Osteocyte (in vitro differentiated cells): Measurements from ENCODE around the gene OTX2. TPM values are rescaled to one million over a fixed set of nuclear protein-coding genes. Genes with fewer than 3 reads are reported as not detected.

Experiments
- DNase-seq: peaks from one replicate; pipeline ENCODE4 v3.0.0; 2021; ENCODE audit warnings: mixed read lengths; ENCODE audit not compliant: unreplicated experiment; ENCODE audit errors: extremely low spot score
- H3K27ac Mint-ChIP-seq: one replicate; pipeline ENCODE4 v1.8.0; 2021; ENCODE audit warnings: mild to moderate bottlenecking, mixed read lengths; ENCODE audit not compliant: unreplicated experiment
- H3K27me3 Mint-ChIP-seq: one replicate; pipeline ENCODE4 v1.8.0; 2021; ENCODE audit warnings: mixed read lengths; ENCODE audit not compliant: unreplicated experiment
- H3K36me3 Mint-ChIP-seq: one replicate; pipeline ENCODE4 v1.8.0; 2021; ENCODE audit warnings: mixed read lengths; ENCODE audit not compliant: unreplicated experiment
- H3K4me1 Mint-ChIP-seq: one replicate; pipeline ENCODE4 v1.8.0; 2021; ENCODE audit warnings: mixed read lengths; ENCODE audit not compliant: unreplicated experiment
- H3K4me3 Mint-ChIP-seq: one replicate; pipeline ENCODE4 v1.8.0; 2021; ENCODE audit warnings: mild to moderate bottlenecking, moderate library complexity, mixed read lengths; ENCODE audit not compliant: unreplicated experiment
- H3K9me3 Mint-ChIP-seq: one replicate; pipeline ENCODE4 v1.8.0; 2021; ENCODE audit warnings: mixed read lengths; ENCODE audit not compliant: unreplicated experiment
- long read RNA-seq: library from polyadenylated mRNA; unstranded; transcript quantifications from one replicate; pipeline ENCODE4 v2.0.0, GENCODE V29; 2021
- total RNA-seq: library from RNA; stranded (reverse); gene quantifications from 2 replicates; pipeline ENCODE4 v1.2.1, GENCODE V29; 2021
- TF ChIP-seq, protein P1 (sequence below): fragments of 200-600 bp; sonication (generic); IDR thresholded peaks from 2 replicates; pipeline ENCODE4 v1.5.0; 2021; ENCODE audit warnings: antibody characterized with exemption, mild to moderate bottlenecking, moderate library complexity

Gene OTX2
- not detected in 2 replicates for total RNA-seq
- long read RNA-seq, result 0 reads

GRCh38 chr14:56810147-56810719, at the start of gene OTX2:
Gene OTX2, minus strand, starts transcription at chr14:56810479. Its CDS starts 5,023 bp downstream, at chr14:56805456.
- peak within 1 kb of the TSS; percentile 36 for H3K4me3 Mint-ChIP-seq

DNA sequence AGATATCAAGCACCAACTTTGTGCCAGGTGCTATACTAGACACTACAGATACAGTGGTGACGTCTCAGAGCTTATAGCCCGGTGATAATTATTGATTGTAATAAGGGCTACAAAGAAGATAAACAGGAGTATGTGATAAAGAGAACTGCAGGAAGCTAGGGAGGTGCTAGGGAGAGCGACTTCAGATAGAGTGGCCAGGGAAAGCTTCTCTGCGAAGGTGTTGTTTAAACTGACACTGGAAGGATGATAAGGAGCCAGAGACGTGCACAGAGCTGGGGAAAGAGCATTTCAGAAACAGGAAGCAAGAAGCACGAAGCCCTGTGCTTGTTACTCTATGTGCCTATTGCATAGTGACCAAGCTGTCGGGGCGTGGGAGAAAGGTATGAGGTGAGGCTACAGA, 48.1 kb upstream of the OTX2 start:
- Mint-ChIP-seq H3K9me3 (no peaks in the 10 kb centered on the region), H3K4me3 (no peak overlapping the region), H3K36me3 (no peaks in the 10 kb centered on the region), H3K4me1 (no peaks in the 10 kb centered on the region), H3K27me3 (peaks cover 17% of the 10 kb centered on the region), H3K27ac (no peak overlapping the region)
- DNase-seq, result no peak
- TF ChIP-seq, protein P1, sequence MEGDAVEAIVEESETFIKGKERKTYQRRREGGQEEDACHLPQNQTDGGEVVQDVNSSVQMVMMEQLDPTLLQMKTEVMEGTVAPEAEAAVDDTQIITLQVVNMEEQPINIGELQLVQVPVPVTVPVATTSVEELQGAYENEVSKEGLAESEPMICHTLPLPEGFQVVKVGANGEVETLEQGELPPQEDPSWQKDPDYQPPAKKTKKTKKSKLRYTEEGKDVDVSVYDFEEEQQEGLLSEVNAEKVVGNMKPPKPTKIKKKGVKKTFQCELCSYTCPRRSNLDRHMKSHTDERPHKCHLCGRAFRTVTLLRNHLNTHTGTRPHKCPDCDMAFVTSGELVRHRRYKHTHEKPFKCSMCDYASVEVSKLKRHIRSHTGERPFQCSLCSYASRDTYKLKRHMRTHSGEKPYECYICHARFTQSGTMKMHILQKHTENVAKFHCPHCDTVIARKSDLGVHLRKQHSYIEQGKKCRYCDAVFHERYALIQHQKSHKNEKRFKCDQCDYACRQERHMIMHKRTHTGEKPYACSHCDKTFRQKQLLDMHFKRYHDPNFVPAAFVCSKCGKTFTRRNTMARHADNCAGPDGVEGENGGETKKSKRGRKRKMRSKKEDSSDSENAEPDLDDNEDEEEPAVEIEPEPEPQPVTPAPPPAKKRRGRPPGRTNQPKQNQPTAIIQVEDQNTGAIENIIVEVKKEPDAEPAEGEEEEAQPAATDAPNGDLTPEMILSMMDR, result no peak

More at GRCh38 chr14:56810147-56810719, at the start of gene OTX2:
- no peak for DNase-seq
- TF ChIP-seq, protein P1, result no peak
- Mint-ChIP-seq H3K27ac (no peak within 1 kb of the TSS), H3K9me3 (no peaks in the 10 kb centered on the region), H3K27me3 (peaks cover 82% of the 10 kb centered on the region), H3K4me1 (peaks cover 26% of the 10 kb centered on the region), H3K36me3 (peaks cover 3% of the 10 kb centered on the region)

GRCh38 chr14:56857216-56857615, 46.9 kb upstream of the OTX2 start:
- H3K27ac Mint-ChIP-seq, result no peak overlapping the region
- H3K9me3 Mint-ChIP-seq, result no peaks in the 10 kb centered on the region
- no peaks in the 10 kb centered on the region for H3K36me3 Mint-ChIP-seq
- no peak overlapping the region for H3K4me3 Mint-ChIP-seq
- DNase-seq, result no peak
- no peaks in the 10 kb centered on the region for H3K4me1 Mint-ChIP-seq
- peaks cover 17% of the 10 kb centered on the region for H3K27me3 Mint-ChIP-seq
- TF ChIP-seq, protein P1, result no peak

GRCh38 chr14:56855891-56856461, 45.7 kb upstream of the OTX2 start:
- no peaks in the 10 kb centered on the region for H3K36me3 Mint-ChIP-seq
- no peak for DNase-seq
- no peaks in the 10 kb centered on the region for H3K4me1 Mint-ChIP-seq
- H3K4me3 Mint-ChIP-seq, result no peak overlapping the region
- no peaks in the 10 kb centered on the region for H3K9me3 Mint-ChIP-seq
- TF ChIP-seq, protein P1, result no peak
- peaks cover 18% of the 10 kb centered on the region for H3K27me3 Mint-ChIP-seq
- no peak overlapping the region for H3K27ac Mint-ChIP-seq

GRCh38 chr14:56854325-56854724, 44.0 kb upstream of the OTX2 start:
- H3K36me3 Mint-ChIP-seq, result no peaks in the 10 kb centered on the region
- H3K27ac Mint-ChIP-seq, result no peak overlapping the region
- H3K4me1 Mint-ChIP-seq, result no peaks in the 10 kb centered on the region
- TF ChIP-seq, protein P1, result no peak
- no peak overlapping the region for H3K4me3 Mint-ChIP-seq
- no peak for DNase-seq
- no peaks in the 10 kb centered on the region for H3K9me3 Mint-ChIP-seq
- H3K27me3 Mint-ChIP-seq, result peaks cover 18% of the 10 kb centered on the region
